H54 (cell line): ENCODE data around the gene CCDC88C.
"Not testable (repeated sequence)": the region's sequence is repeated elsewhere in the genome, so short reads cannot be mapped to it uniquely, and the experiment has no call there.

ENCODE experiments used
- DNase-seq: peaks from one replicate; pipeline ENCODE4 v3.0.0; 2011; ENCODE audit warnings: low spot score, mixed read lengths; ENCODE audit not compliant: insufficient read length
- FAIRE-seq: peaks from 3 replicates; lab custom pipeline; 2011; peaks lifted over from hg19 to GRCh38; lab: Jason Lieb, UNC
- POLR2A ChIP-seq: IDR thresholded peaks from 2 replicates; pipeline ENCODE4 v1.6.1; 2011; ENCODE audit warnings: low read depth, mild to moderate bottlenecking, low read length

The CCDC88C gene

GRCh38 chr14:91261115-91261514 lies 156.5 kb downstream of the CCDC88C start:
- no peak for DNase-seq
- FAIRE-seq = no peak
- TF ChIP-seq POLR2A = no peak

GRCh38 chr14:91258876-91259275 lies 158.7 kb downstream of the CCDC88C start:
- no peak for TF ChIP-seq POLR2A
- FAIRE-seq (no peak), DNase-seq (no peak)

GRCh38 chr14:91258011-91258618 lies 159.5 kb downstream of the CCDC88C start:
- no peak for DNase-seq
- TF ChIP-seq POLR2A = no peak
- FAIRE-seq = no peak

- TF ChIP-seq POLR2A = no peak
- no peak for DNase-seq
- FAIRE-seq = no peak
Measured at GRCh38 chr14:91257328-91258010, 160.2 kb downstream of the CCDC88C start.

- no peak for TF ChIP-seq POLR2A
- no peak for FAIRE-seq
- no peak for DNase-seq
Measured at GRCh38 chr14:91256661-91257060, 161.0 kb downstream of the CCDC88C start.

GRCh38 chr14:91255026-91255695 lies 162.5 kb downstream of the CCDC88C start:
- TF ChIP-seq POLR2A = no peak
- FAIRE-seq = no peak
- DNase-seq = no peak

- no peak for FAIRE-seq
Measured at GRCh38 chr14:91254461-91254860, 163.2 kb downstream of the CCDC88C start.

GRCh38 chr14:91253795-91254323 lies 163.8 kb downstream of the CCDC88C start:
- FAIRE-seq (no peak), DNase-seq (no peak)
- no peak for TF ChIP-seq POLR2A

More at GRCh38 chr14:91254461-91254860, 163.2 kb downstream of the CCDC88C start:
- no peak for TF ChIP-seq POLR2A
- no peak for DNase-seq

- TF ChIP-seq POLR2A = no peak
- no peak for DNase-seq
- FAIRE-seq = no peak
Measured at GRCh38 chr14:91252871-91253794, 164.5 kb downstream of the CCDC88C start.

GRCh38 chr14:91250912-91251311 lies 166.7 kb downstream of the CCDC88C start:
- FAIRE-seq (no peak), DNase-seq (no peak)
- no peak for TF ChIP-seq POLR2A

- no peak for TF ChIP-seq POLR2A
- FAIRE-seq (no peak), DNase-seq (no peak)
Measured at GRCh38 chr14:91249841-91250616, 167.6 kb downstream of the CCDC88C start.

- no peak for TF ChIP-seq POLR2A
- FAIRE-seq = no peak
- DNase-seq = no peak
Measured at GRCh38 chr14:91246051-91246852, 171.4 kb downstream of the CCDC88C start.

GRCh38 chr14:91245616-91246015 lies 172.0 kb downstream of the CCDC88C start:
- not testable (repeated sequence) for DNase-seq, FAIRE-seq
